Memory B cell (primary cell): Measurements from ENCODE around the gene DPH3.

ENCODE experiments used
- ATAC-seq: fragments of 150-1000 bp; cut with Tn5 transposase; 2 replicates; pipeline ENCODE4 v1.10.0; 2021; ENCODE audit warnings: low read depth, mild to moderate bottlenecking, moderate library complexity
- DNase-seq, 2 donors: peaks; one replicate each; pipeline ENCODE4 v3.0.0; 2022; ENCODE audit warnings: low spot score in 2 of 2
- H3K27ac Mint-ChIP-seq: one replicate; pipeline ENCODE4 v1.8.0; 2022; ENCODE audit warnings: mild to moderate bottlenecking, moderate library complexity, mixed read lengths
- H3K27me3 Mint-ChIP-seq: one replicate; pipeline ENCODE4 v1.8.0; 2022; ENCODE audit warnings: mixed read lengths
- H3K36me3 Mint-ChIP-seq: one replicate; pipeline ENCODE4 v1.8.0; 2022; ENCODE audit warnings: mild to moderate bottlenecking, mixed read lengths
- H3K4me1 Mint-ChIP-seq: one replicate; pipeline ENCODE4 v1.8.0; 2022; ENCODE audit warnings: mixed read lengths
- H3K4me3 Mint-ChIP-seq: one replicate; pipeline ENCODE4 v1.8.0; 2022; ENCODE audit warnings: mild to moderate bottlenecking, moderate library complexity, mixed read lengths
- H3K9me3 Mint-ChIP-seq: one replicate; pipeline ENCODE4 v1.8.0; 2022; ENCODE audit warnings: mixed read lengths

DPH3 gene

GRCh38 chr3:16255726-16256125 lies 9.0 kb downstream of the DPH3 start:
- DNase-seq (no peak), ATAC-seq (no peak)
- Mint-ChIP-seq H3K9me3 (no peaks in the 10 kb centered on the region), H3K36me3 (peaks cover 14% of the 10 kb centered on the region), H3K27ac (no peak overlapping the region), H3K4me3 (no peak overlapping the region), H3K4me1 (peaks cover 13% of the 10 kb centered on the region), H3K27me3 (peaks cover 7% of the 10 kb centered on the region)

DNA sequence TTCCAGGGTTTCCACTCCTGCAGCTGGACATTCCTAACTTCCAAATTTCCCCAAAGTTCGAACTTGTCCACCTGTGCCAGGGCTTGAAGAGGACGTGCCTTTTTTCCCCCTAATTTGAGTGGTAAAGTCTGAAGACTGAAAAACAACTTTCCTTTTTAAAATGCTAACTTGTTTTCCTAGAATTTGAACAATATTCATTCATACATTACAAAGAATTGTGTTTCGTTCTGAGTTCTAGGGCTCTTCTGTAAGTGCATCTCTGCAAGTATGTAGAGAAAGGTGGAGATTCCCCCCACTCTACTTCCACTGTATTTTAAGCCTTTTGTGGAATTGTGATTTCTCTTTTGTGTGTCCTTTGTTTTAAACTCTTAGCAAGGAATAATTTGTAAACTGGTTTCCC lies 9.4 kb downstream of the DPH3 start:
- H3K9me3 Mint-ChIP-seq: no peaks in the 10 kb centered on the region
- no peak for ATAC-seq
- peaks cover 7% of the 10 kb centered on the region for H3K27me3 Mint-ChIP-seq
- no peak overlapping the region for H3K4me3 Mint-ChIP-seq
- no peak overlapping the region for H3K27ac Mint-ChIP-seq
- H3K4me1 Mint-ChIP-seq: peaks cover 13% of the 10 kb centered on the region
- H3K36me3 Mint-ChIP-seq: peaks cover 14% of the 10 kb centered on the region
- no peak for DNase-seq

GRCh38 chr3:16254916-16255315 lies 9.8 kb downstream of the DPH3 start:
- Mint-ChIP-seq H3K36me3 (peaks cover 12% of the 10 kb centered on the region), H3K9me3 (no peaks in the 10 kb centered on the region), H3K27me3 (peaks cover 7% of the 10 kb centered on the region), H3K4me1 (peaks cover 13% of the 10 kb centered on the region), H3K4me3 (no peak overlapping the region), H3K27ac (no peak overlapping the region)
- no peak for DNase-seq
- no peak for ATAC-seq

- Mint-ChIP-seq H3K4me1 (peaks cover 13% of the 10 kb centered on the region), H3K27ac (no peak overlapping the region), H3K27me3 (peaks cover 7% of the 10 kb centered on the region), H3K9me3 (no peaks in the 10 kb centered on the region), H3K4me3 (no peak overlapping the region), H3K36me3 (peaks cover 6% of the 10 kb centered on the region)
- no peak for DNase-seq
- ATAC-seq: no peak
These were observed 11.1 kb downstream of the DPH3 start for GRCh38 chr3:16253601-16254000.

GRCh38 chr3:16252988-16253387 lies 11.8 kb downstream of the DPH3 start:
- H3K27me3 Mint-ChIP-seq: peaks cover 9% of the 10 kb centered on the region
- no peak overlapping the region for H3K27ac Mint-ChIP-seq

DNA sequence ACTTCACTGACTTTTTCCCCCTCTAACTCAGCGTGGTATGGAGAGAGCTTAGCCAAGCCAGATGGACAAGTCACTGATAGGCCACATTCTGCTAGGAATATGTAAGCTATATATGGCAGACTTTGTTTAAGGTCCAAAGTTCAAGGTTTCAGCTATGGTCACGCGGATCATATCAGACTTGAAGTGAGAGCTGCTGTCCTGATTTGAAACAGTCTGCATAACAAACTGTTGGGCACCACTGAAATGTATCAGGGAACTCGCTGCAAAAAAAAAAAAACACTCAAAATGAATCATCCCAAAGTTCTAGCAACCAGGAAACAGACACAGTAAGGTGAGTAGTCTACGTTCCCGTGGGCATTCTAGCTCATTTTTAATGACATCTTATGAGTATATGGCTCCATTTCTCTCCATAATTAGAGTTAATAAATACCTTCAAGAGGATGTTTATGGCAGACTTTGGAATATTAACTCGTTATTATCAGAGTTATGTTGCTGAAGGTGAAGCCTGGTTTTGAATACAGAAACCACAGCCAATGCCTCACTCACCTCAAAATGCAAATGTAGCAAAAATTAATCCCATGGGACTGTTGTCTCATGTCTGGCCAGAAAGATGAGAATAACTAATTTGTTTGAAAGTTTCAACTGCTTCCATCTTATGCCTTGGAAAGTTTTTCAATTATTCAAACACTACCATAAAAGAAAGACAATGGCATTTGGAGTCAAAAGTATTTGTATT lies 12.3 kb downstream of the DPH3 start:
- H3K27ac Mint-ChIP-seq: no peak overlapping the region
- peaks cover 6% of the 10 kb centered on the region for H3K36me3 Mint-ChIP-seq

More at GRCh38 chr3:16252988-16253387, 11.8 kb downstream of the DPH3 start:
- no peak for ATAC-seq
- DNase-seq: no peak
- Mint-ChIP-seq H3K9me3 (no peaks in the 10 kb centered on the region), H3K36me3 (peaks cover 6% of the 10 kb centered on the region), H3K4me1 (peaks cover 16% of the 10 kb centered on the region), H3K4me3 (no peak overlapping the region)

DNA sequence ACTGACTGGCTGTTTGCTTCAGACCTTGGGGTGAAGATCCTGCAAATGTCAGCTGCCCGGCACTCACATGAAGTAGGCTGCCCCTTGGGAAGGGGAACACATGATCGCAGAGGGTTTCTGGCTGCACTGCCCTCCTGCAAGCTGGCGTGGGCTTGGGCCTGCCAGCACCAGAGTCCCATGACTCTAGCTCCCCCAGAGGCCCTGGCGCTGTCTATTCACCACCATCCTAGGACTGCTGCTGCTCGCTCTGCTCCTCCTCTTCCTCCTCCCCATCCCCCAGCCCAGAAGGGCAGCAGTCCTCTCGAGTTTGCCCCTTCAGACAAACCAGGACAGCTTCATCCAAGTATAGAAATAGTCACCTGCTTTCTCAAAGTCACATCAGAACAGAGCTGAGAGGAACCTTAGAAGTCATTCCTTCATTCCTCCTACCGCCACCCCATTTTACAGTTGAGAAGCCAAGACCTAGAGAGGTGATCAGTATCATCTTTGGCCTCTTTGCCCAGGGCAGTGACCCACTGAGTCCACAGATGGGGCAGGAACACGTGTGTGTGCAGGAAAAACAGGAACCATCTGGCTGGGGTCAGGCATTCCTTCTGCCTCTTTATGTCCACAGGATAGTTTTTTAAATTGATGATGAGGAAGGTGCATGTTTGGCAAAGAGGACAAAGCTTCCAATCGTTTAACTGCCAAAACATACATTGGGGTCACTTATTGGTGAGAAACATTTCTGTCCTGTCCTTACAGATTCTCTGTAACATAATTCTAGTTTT lies 13.2 kb downstream of the DPH3 start:
- peaks cover 23% of the 10 kb centered on the region for H3K4me1 Mint-ChIP-seq
- no peak for DNase-seq
- no peaks in the 10 kb centered on the region for H3K9me3 Mint-ChIP-seq
- H3K36me3 Mint-ChIP-seq: peaks cover 3% of the 10 kb centered on the region
- H3K4me3 Mint-ChIP-seq: no peak overlapping the region
- ATAC-seq: no peak
- H3K27me3 Mint-ChIP-seq: peaks cover 10% of the 10 kb centered on the region
- no peak overlapping the region for H3K27ac Mint-ChIP-seq

More for the DNA sequence above, 12.3 kb downstream of the DPH3 start:
- peak; percentile 43 for ATAC-seq
- DNase-seq: no peak
- Mint-ChIP-seq H3K4me3 (no peak overlapping the region), H3K27me3 (peaks cover 10% of the 10 kb centered on the region), H3K4me1 (peaks cover 18% of the 10 kb centered on the region), H3K9me3 (no peaks in the 10 kb centered on the region)

- peaks cover 25% of the 10 kb centered on the region for H3K4me1 Mint-ChIP-seq
- H3K4me3 Mint-ChIP-seq: no peak overlapping the region
- peaks cover 10% of the 10 kb centered on the region for H3K27me3 Mint-ChIP-seq
- no peaks in the 10 kb centered on the region for H3K9me3 Mint-ChIP-seq
- no peak for ATAC-seq
- no peak overlapping the region for H3K27ac Mint-ChIP-seq
- no peak for DNase-seq
- peaks cover 1% of the 10 kb centered on the region for H3K36me3 Mint-ChIP-seq
These were observed 14.9 kb downstream of the DPH3 start for GRCh38 chr3:16249886-16250285.

DNA sequence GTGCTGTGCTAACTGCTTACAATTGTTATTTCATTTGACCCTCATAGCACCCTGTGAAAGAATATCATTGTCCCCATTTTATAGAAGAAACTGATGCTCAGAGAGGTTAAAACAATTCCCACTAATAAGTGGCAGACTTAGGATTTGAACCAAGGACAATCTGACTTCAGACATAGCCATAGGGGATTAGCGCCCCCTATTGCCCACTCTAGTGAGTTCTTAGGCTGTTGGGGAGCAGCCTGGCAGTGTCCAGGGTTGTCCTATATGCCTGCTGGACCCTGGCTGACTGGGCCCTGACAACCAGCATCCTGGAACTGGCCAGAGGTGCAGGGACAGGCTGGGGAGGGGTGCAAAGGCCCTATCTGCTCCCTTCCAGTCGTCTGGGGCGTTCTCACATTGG lies 15.4 kb downstream of the DPH3 start:
- DNase-seq: no peak
- Mint-ChIP-seq H3K4me1 (peaks cover 25% of the 10 kb centered on the region), H3K36me3 (no peaks in the 10 kb centered on the region), H3K27me3 (peaks cover 10% of the 10 kb centered on the region), H3K4me3 (no peak overlapping the region), H3K27ac (no peak overlapping the region), H3K9me3 (no peaks in the 10 kb centered on the region)
- no peak for ATAC-seq

DNA sequence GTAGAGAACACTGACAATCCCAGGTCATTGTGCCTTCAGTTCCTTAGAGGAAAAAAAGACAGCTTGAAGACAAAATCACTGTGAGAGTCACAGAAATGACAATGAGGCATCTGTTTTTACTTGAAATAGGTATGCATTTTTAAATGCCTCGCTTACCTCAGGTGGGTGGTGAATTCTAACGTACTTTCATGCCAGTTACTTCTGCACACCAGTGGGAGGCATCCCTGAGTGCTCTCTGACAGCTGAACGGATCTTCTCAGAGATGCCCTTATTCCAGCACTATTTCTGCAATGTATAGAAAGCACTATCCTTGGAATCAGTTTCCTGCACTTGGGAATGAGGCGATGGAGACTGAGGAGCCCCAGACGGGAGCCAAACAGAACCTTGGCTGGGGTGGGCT lies 16.2 kb downstream of the DPH3 start:
- peaks cover 8% of the 10 kb centered on the region for H3K27me3 Mint-ChIP-seq

DNA sequence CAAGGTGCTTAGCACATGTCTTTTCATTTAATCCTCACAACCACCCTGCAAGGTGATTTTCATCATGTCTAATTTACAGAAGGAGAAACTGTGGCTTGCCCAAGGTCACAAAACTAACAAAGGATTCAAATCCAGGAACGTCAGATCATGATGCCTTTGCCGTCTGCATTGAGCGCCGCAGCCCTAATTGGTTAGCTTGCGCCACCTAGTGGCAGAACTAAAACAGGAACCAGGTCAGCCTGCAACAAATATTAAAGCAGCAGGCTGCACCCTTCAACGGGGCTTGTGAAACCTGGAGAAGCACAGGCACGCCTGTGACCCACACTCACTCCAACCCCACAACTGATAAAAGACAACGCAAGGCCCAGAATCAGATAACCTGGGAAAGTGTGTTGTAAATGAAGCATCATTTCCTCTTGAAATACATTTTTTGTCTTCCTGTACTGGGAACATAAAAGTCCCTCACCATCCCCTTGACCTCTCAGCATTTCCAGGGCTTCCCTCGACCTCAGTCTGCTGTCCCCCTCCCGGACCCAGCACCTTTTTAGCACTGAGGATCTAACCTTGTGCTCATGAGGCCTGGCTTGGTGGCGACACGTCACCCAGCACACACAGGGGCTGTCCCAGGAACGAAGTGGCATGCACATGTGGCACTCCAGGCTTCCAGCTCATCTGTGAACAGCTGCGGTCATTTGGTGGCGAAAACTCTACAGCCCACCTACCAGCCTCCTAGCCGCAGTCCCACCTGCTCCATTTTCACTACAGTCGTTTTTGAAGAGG lies 17.3 kb downstream of the DPH3 start:
- Mint-ChIP-seq H3K4me3 (peak overlapping the region; percentile 63), H3K27ac (no peak overlapping the region), H3K9me3 (no peaks in the 10 kb centered on the region), H3K27me3 (peaks cover 9% of the 10 kb centered on the region), H3K4me1 (peaks cover 17% of the 10 kb centered on the region), H3K36me3 (no peaks in the 10 kb centered on the region)
- peak; percentile 96 for ATAC-seq
- peak; percentile 78 to 82 for DNase-seq

More for the DNA sequence above, 16.2 kb downstream of the DPH3 start:
- Mint-ChIP-seq H3K4me1 (peaks cover 25% of the 10 kb centered on the region), H3K36me3 (no peaks in the 10 kb centered on the region), H3K4me3 (no peak overlapping the region), H3K9me3 (no peaks in the 10 kb centered on the region), H3K27ac (no peak overlapping the region)
- no peak for DNase-seq
- ATAC-seq: no peak

DNA sequence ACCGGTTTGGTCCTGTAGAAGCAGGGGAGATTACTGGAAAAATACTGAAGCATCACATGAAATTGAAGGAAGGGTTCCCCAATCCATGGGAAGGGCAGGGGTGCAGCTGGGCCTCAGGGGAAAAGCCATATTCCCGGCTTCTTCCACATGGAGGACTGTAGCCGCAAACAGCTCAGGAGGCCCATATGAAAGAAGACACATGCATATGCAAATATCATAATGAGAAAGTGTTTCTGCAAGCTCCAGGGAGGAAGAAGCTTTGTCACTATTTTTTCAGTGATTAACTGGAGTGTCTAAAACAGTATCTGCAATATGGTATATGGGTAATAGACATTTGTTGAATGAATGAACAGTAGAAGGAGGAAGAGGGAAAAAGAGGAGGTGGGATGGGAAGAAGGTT lies 19.1 kb downstream of the DPH3 start:
- Mint-ChIP-seq H3K27ac (no peak overlapping the region), H3K9me3 (no peaks in the 10 kb centered on the region), H3K4me3 (no peak overlapping the region), H3K4me1 (peaks cover 12% of the 10 kb centered on the region), H3K27me3 (peaks cover 6% of the 10 kb centered on the region), H3K36me3 (no peaks in the 10 kb centered on the region)
- DNase-seq (no peak), ATAC-seq (no peak)

GRCh38 chr3:16243706-16244490 lies 20.8 kb downstream of the DPH3 start:
- H3K27ac Mint-ChIP-seq: no peak overlapping the region
- DNase-seq (no peak), ATAC-seq (no peak)
- no peaks in the 10 kb centered on the region for H3K9me3 Mint-ChIP-seq
- H3K4me1 Mint-ChIP-seq: peaks cover 12% of the 10 kb centered on the region
- no peak overlapping the region for H3K4me3 Mint-ChIP-seq
- peaks cover 6% of the 10 kb centered on the region for H3K27me3 Mint-ChIP-seq
- H3K36me3 Mint-ChIP-seq: no peaks in the 10 kb centered on the region
